MM.1S (cell line): ENCODE measurements around the gene EXOSC10.

ENCODE experiments used
- DNase-seq: peaks from one replicate; pipeline ENCODE4 v3.0.0-alpha.2; 2015
- H2AFZ ChIP-seq: fragments of 300-600 bp; sonication (generic); 2 replicates; pipeline ENCODE4 v1.6.0; 2016; ENCODE audit warnings: antibody characterized with exemption, low read length
- H3F3A ChIP-seq: fragments of 300-600 bp; sonication (generic); 2 replicates; pipeline ENCODE4 v1.6.1; 2016; ENCODE audit warnings: mild to moderate bottlenecking, antibody characterized with exemption, low read length, moderate library complexity, mixed read lengths; ENCODE audit not compliant: insufficient read depth
- H3K27ac ChIP-seq: fragments of 300-600 bp; sonication (generic); 2 replicates; pipeline ENCODE4 v1.5.1; 2016; ENCODE audit warnings: mild to moderate bottlenecking, low read length
- H3K27me3 ChIP-seq: fragments of 300-600 bp; sonication (generic); replicated peaks from 2 replicates; pipeline ENCODE4 v1.6.0; 2016; ENCODE audit warnings: low read length; ENCODE audit not compliant: insufficient read depth
- H3K36me3 ChIP-seq: fragments of 300-600 bp; sonication (generic); replicated peaks from 2 replicates; pipeline ENCODE4 v1.6.1; 2016; ENCODE audit warnings: mild to moderate bottlenecking, low read length, mixed read lengths; ENCODE audit not compliant: insufficient read depth
- H3K4me1 ChIP-seq: fragments of 300-600 bp; sonication (generic); 2 replicates; pipeline ENCODE4 v1.6.1; 2016; ENCODE audit warnings: low read length, mixed read lengths
- H3K4me2 ChIP-seq: fragments of 300-600 bp; sonication (generic); 2 replicates; pipeline ENCODE4 v1.6.0; 2016; ENCODE audit warnings: low read depth, low read length
- H3K4me3 ChIP-seq: fragments of 300-600 bp; sonication (generic); 2 replicates; pipeline ENCODE4 v1.5.1; 2016; ENCODE audit warnings: low read length, mixed read lengths
- H3K79me2 ChIP-seq: fragments of 300-600 bp; sonication (generic); 2 replicates; pipeline ENCODE4 v1.6.1; 2016; ENCODE audit warnings: mixed run types, low read length, mixed read lengths
- H3K9ac ChIP-seq: fragments of 300-600 bp; sonication (generic); 2 replicates; pipeline ENCODE4 v1.6.1; 2016; ENCODE audit warnings: low read length, mixed read lengths
- H3K9me2 ChIP-seq: fragments of 300-600 bp; sonication (generic); replicated peaks from 2 replicates; pipeline ENCODE4 v1.6.1; 2016; ENCODE audit warnings: mild to moderate bottlenecking, low read length, mixed read lengths; ENCODE audit not compliant: insufficient read depth
- H3K9me3 ChIP-seq: fragments of 300-600 bp; sonication (generic); replicated peaks from 2 replicates; pipeline ENCODE4 v1.6.1; 2016; ENCODE audit warnings: mild to moderate bottlenecking, low read length, mixed read lengths; ENCODE audit not compliant: insufficient read depth
- H4K20me1 ChIP-seq: fragments of 300-600 bp; sonication (generic); 2 replicates; pipeline ENCODE4 v1.6.1; 2016; ENCODE audit warnings: mild to moderate bottlenecking, low read length, moderate library complexity, mixed read lengths; ENCODE audit not compliant: insufficient read depth
- EZH2 ChIP-seq: fragments of 300-600 bp; sonication (generic); optimal IDR thresholded peaks from 2 replicates; pipeline ENCODE3; 2017; ENCODE audit warnings: low read depth, mild to moderate bottlenecking, antibody characterized with exemption, low read length, mixed read lengths
- EZH2phosphoT487 ChIP-seq: fragments of 300-600 bp; sonication (generic); IDR thresholded peaks from 2 replicates; pipeline ENCODE4 v1.6.1; 2018; ENCODE audit warnings: antibody characterized with exemption, low read length
- TF ChIP-seq, protein P1 (sequence below): fragments of 300-600 bp; sonication (generic); IDR thresholded peaks from 2 replicates; pipeline ENCODE4 v1.5.1; 2016; ENCODE audit warnings: antibody characterized with exemption, low read length, mixed read lengths

Gene EXOSC10

DNA sequence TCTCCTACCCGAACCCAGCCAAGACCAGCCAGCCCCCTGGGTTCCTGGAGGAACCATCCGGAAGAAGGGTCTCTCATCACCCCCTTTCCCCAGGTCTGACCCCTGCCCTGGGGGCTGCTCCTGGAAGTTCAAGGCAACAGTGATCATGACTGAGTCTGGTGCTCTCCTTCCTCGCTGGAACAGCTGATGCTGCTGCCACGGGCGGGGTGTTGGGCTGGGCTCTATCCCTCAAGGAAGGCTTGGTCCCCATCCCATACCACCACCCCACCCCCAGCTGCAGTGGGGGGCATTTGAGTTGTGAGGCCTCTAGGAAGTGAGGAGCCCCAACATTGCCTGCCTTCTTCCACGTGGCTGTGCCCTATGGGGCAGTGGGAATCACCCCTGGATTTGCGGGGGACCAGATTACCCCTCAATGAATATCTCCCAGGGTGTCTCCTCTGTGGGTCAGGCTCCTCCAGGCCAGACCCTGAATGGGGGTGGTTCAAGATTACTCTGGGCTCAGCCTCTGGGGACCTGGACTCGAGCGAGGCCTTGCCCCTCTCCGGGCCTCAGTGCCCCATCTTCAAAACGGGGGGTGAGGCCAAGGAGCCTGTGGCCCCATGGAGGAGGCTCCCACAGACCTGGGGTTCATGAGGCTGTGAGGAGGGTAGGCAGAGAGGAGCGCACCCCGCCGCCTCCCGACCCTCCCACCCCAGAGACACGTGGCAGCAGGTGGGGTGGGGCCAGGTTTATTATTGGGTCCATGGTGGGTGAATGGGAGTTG lies 55.4 kb downstream of the EXOSC10 start:
- no peaks in the 10 kb centered on the region for H3K4me1 ChIP-seq
- no peaks in the 10 kb centered on the region for H4K20me1 ChIP-seq
- H3K9ac ChIP-seq, result no peak overlapping the region
- no peak for DNase-seq
- no peaks in the 10 kb centered on the region for H3K9me3 ChIP-seq
- TF ChIP-seq EZH2phosphoT487, result no peak
- TF ChIP-seq, protein P1, sequence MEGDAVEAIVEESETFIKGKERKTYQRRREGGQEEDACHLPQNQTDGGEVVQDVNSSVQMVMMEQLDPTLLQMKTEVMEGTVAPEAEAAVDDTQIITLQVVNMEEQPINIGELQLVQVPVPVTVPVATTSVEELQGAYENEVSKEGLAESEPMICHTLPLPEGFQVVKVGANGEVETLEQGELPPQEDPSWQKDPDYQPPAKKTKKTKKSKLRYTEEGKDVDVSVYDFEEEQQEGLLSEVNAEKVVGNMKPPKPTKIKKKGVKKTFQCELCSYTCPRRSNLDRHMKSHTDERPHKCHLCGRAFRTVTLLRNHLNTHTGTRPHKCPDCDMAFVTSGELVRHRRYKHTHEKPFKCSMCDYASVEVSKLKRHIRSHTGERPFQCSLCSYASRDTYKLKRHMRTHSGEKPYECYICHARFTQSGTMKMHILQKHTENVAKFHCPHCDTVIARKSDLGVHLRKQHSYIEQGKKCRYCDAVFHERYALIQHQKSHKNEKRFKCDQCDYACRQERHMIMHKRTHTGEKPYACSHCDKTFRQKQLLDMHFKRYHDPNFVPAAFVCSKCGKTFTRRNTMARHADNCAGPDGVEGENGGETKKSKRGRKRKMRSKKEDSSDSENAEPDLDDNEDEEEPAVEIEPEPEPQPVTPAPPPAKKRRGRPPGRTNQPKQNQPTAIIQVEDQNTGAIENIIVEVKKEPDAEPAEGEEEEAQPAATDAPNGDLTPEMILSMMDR, result no peak
- TF ChIP-seq EZH2, result no peak
- H3K9me2 ChIP-seq, result no peaks in the 10 kb centered on the region
- H3K79me2 ChIP-seq, result no peaks in the 10 kb centered on the region
- 0 out of 2 replicates have a peak, but pooled peaks cover 8% of the 10 kb centered on the region for H3K27me3 ChIP-seq
- no peak overlapping the region for H3K4me2 ChIP-seq
- H2AFZ ChIP-seq, result no peak overlapping the region
- H3K27ac ChIP-seq, result no peak overlapping the region
- no peaks in the 10 kb centered on the region for H3F3A ChIP-seq
- no peak overlapping the region for H3K4me3 ChIP-seq
- H3K36me3 ChIP-seq, result no peaks in the 10 kb centered on the region

DNA sequence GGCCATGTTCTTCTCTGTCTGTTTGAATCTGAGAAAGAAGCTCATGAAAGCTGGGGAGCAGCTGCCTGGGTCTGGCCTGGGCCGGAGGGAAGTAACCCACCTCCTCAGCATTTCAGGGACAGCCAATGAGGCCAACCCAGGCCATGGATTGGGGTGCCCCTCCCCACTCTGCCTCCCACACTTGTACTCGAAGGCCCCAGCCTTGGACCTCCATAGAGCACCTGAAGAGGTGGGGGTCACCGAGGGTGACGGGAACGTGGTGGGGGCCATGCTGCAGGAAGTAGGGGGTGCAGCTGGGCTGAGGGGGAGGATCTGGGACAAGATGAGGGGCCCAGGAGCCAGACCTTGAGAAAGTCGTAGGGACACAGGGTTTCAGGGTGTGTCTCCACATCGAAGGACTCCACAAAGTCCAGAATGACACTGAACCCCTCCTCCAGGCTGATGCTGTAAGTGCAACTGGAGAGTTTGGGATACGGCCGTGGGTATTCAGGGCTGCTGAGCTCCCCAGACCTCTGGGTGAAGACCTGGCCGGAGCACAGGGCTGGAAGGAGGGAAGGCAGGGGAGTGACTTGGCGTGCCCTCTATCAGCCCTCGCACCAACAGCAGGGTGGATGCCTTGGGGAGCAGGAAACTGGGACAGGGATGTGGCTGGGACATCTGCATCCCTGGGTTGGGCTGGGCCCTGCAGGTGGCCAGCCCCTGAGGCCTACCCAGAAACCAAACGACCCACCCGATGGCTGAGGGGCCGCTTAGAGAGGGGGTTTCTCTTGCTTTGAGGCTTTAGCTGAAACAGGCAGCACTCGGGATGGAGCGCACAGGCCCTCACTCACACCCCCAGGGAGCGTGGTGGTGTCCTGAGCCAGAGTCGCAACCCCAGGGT lies 56.4 kb downstream of the EXOSC10 start:
- no peak for DNase-seq
- H3K36me3 ChIP-seq, result no peaks in the 10 kb centered on the region
- TF ChIP-seq EZH2phosphoT487 (no peak), EZH2 (no peak)
- TF ChIP-seq, protein P1, result no peak
- H3K9ac ChIP-seq, result no peak overlapping the region
- 0 out of 2 replicates have a peak, but pooled peaks cover 8% of the 10 kb centered on the region for H3K27me3 ChIP-seq
- H3K9me3 ChIP-seq, result no peaks in the 10 kb centered on the region
- no peak overlapping the region for H3K4me3 ChIP-seq
- no peaks in the 10 kb centered on the region for H4K20me1 ChIP-seq
- H3K4me2 ChIP-seq, result no peak overlapping the region
- H3K9me2 ChIP-seq, result no peaks in the 10 kb centered on the region
- no peaks in the 10 kb centered on the region for H3K4me1 ChIP-seq
- no peaks in the 10 kb centered on the region for H3F3A ChIP-seq
- H3K79me2 ChIP-seq, result no peaks in the 10 kb centered on the region
- H2AFZ ChIP-seq, result no peak overlapping the region
- H3K27ac ChIP-seq, result no peak overlapping the region

DNA sequence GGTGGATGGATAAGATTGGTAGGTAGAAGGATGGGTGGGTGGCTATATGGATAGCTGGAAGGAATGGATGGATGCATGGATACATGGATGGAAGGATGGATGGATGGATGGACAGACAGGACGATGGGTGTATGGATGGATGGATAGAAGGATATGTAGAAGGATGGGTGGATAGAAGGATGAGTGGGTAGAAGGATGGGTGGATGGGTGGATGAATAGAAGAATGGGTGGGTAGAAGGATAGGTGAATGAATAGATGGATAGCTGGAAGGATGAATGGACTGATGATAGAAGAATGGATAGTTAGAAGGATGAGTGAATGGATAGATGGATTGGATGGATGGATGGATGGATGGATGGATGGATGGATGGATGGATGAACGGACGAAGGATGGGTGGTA lies 57.6 kb downstream of the EXOSC10 start:
- Histone ChIP-seq H3K36me3 (no peaks in the 10 kb centered on the region), H3K27me3 (0 out of 2 replicates have a peak, but pooled peaks cover 6% of the 10 kb centered on the region), H3F3A (no peaks in the 10 kb centered on the region), H3K27ac (no peak overlapping the region), H4K20me1 (no peaks in the 10 kb centered on the region), H2AFZ (no peak overlapping the region), H3K4me1 (no peaks in the 10 kb centered on the region), H3K9me3 (no peaks in the 10 kb centered on the region), H3K79me2 (no peaks in the 10 kb centered on the region), H3K9ac (no peak overlapping the region), H3K4me2 (no peak overlapping the region), H3K4me3 (no peak overlapping the region), H3K9me2 (no peaks in the 10 kb centered on the region)
- DNase-seq, result no peak
- TF ChIP-seq, protein P1, result no peak
- TF ChIP-seq EZH2phosphoT487 (no peak), EZH2 (no peak)
